ENCODE data around the gene NCOA5. TPM values are rescaled to one million over a fixed set of nuclear protein-coding genes. Genes with fewer than 3 reads are reported as not detected.

Gene NCOA5
- 10 to 100 TPM; 10.3 to 22.5 (median 11.6) TPM for total RNA-seq
- 1 to 10 TPM; 7.6 to 8.4 TPM for polyA plus RNA-seq
- long read RNA-seq, donor 1, transcript NCOA5-201 (8 exons, 3,220 nt), result major isoform, 6 of 15 reads
- long read RNA-seq, donor 1, partial matches to known transcripts, result 3 of 15 reads
- long read RNA-seq, donor 1, other reads (novel, unspliced or antisense), result 6 of 15 reads
- long read RNA-seq, donor 2, partial matches to known transcripts, result 4 of 15 reads
- long read RNA-seq, donor 2, other reads (novel, unspliced or antisense), result 7 of 15 reads
- long read RNA-seq, donor 3, transcript NCOA5-201 (8 exons, 3,220 nt), result major isoform, 14 of 37 reads
- long read RNA-seq, donor 3, partial matches to known transcripts, result 9 of 37 reads
- long read RNA-seq, donor 3, other reads (novel, unspliced or antisense), result 14 of 37 reads

DNA sequence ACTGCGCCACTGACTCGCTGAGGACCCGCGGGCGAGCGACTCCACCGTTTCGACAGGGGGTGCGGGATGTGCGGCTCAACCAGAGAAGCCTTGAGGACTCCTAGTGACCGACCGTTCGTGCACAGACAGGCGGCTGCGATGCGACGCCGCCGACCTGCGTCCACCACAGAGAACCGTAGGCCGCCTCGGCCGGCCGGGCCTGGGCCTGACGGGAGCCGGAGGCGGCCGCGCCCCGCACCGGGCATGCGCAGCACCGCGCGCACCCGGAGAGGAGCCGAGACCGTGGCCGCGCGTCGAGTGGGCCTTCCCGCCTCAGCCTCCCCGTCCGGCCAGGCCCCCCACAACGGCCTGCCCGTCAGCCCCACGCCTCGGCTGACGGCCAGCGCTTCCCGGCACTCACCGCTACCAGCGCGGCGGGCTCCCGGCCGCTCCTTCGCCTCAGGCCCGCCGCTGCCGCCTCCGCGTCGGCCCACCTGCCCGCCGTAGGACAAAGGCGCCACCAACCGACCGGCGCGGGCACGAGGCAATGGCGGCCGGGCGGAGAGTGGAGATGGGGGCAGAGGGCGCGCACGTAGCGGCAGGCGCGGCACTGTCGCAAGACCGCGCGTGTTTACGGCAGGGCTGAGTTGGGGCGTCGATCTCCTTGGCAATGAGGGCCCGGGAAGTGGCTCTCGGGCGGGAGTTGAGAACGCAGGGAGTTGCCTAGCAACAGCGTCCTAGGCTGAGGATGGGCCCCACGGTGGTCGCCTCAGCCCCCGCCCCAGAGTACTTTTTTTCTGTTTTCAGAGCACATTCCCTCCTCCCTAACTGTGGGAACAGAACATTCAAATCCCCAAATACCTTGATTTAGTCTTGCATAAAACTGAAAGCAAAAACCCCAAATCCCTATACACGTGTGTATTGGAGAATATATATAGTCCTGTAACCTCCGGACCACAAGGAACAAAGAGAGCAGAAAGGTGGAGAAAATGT is at the start of gene NCOA5:
Gene NCOA5 (minus strand): TSS at position 546 of the 972 bp plus-strand sequence. CDS start 10,538 bp downstream, outside the sequence.
- DNase-seq, result peak; percentile 96 to 97
- Histone ChIP-seq H3K36me3 (no peaks in the 10 kb centered on the region), H3K4me3 (peak within 1 kb of the TSS; percentile 70 to 95 (median 89)), H3K27ac (peak within 1 kb of the TSS; percentile 94 to 100 (median 98)), H3K4me1 (peaks cover 4 to 53% (median 46%) of the 10 kb centered on the region in 9 donors), H3K27me3 (no peaks in the 10 kb centered on the region), H3K9me3 (no peaks in the 10 kb centered on the region)
- TF ChIP-seq, protein P1, sequence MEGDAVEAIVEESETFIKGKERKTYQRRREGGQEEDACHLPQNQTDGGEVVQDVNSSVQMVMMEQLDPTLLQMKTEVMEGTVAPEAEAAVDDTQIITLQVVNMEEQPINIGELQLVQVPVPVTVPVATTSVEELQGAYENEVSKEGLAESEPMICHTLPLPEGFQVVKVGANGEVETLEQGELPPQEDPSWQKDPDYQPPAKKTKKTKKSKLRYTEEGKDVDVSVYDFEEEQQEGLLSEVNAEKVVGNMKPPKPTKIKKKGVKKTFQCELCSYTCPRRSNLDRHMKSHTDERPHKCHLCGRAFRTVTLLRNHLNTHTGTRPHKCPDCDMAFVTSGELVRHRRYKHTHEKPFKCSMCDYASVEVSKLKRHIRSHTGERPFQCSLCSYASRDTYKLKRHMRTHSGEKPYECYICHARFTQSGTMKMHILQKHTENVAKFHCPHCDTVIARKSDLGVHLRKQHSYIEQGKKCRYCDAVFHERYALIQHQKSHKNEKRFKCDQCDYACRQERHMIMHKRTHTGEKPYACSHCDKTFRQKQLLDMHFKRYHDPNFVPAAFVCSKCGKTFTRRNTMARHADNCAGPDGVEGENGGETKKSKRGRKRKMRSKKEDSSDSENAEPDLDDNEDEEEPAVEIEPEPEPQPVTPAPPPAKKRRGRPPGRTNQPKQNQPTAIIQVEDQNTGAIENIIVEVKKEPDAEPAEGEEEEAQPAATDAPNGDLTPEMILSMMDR (IDR thresholded peaks at IDR 0.05), result peak in 6 of 9 donors; percentile 33 to 60 (median 50)
- peak; percentile 95 to 99 (median 98) for ATAC-seq
- intact Hi-C loops (cut with DNase I), result loop anchor here in 4 of 10 donors (5.0 to 10.0 kb wide), 4 partner anchors 65 to 115 kb away; partner anchors contain the start of genes SLC12A5 (in 1 of the 4) and ZNF335 (in 1 of the 4)
- 0 to 1% methylated on average over 98 to 100 of the region's 100 CpGs for WGBS, 2 donors

DNA sequence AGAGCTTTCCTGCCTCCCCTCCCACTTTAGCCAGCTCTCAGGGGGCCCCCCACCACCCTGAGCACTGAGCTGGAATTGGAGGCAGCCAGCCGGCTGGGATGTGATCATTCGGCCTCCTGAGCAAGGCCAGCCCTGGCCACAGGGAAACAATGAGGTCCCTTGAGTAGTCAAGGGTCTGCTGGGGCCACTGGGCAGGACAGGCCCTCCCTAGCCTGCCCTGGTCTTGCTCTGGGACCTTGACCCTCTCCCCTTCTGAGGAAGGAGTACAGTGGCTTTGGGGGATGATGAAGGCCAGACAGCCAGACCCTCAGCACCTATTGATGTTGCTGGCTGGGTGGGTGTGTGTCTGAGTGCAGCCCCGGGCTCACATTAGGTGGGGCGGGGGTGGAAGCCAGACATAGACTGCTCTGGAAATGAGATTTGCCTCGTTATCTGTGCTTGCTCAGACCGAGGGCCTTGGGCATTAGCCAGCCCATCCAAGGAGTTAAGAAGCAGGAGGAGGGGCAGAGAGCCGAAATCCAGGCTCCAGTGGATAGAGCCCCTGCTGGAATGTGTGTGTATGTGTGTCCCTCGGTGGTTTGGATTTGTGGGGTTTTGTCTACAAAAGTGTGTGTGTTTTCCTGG is 49.6 kb upstream of the NCOA5 start:
- no peaks in the 10 kb centered on the region for H3K9me3 ChIP-seq
- intact Hi-C loops (cut with DNase I), result loop anchor here in 3 of 10 donors (5.0 to 10.0 kb wide), 2 partner anchors 208 to 545 kb away; partner anchors contain the start of gene TP53RK (in 1 of the 3)
- 20 to 33% methylated on average over 8 of the region's 8 CpGs for WGBS, 2 donors
- no peak for DNase-seq
- no peaks in the 10 kb centered on the region for H3K4me1 ChIP-seq
- H3K4me3 ChIP-seq, result no peak overlapping the region
- no peaks in the 10 kb centered on the region for H3K36me3 ChIP-seq
- peaks cover 0 to 89% (median 66%) of the 10 kb centered on the region in 7 donors for H3K27me3 ChIP-seq
- ATAC-seq, result no peak
- no peak overlapping the region for H3K27ac ChIP-seq
- TF ChIP-seq, protein P1 (IDR thresholded peaks at IDR 0.05), result no peak

DNA sequence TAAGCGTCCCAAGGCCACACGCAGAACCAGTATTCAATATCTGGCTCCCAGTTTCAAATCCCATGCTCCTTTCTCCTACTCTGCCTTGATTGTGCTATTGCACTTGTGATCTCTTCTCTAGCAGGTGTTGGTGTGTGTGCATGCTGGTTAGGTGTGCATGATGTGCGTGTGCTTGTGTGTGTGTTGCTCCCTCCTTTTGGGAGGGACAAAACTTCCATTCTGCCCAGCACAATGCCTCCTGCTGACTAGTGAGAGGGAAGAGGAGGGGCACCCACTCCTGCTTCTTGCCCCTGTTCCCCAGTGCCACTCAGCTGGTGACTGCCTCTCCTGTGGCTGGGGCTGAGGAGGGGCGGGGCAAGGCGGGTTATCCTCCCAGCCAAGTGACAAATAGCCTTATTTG is 48.1 kb upstream of the NCOA5 start:
- intact Hi-C loops (cut with DNase I), result loop anchor here in 3 of 10 donors (5.0 to 10.0 kb wide), 2 partner anchors 209 to 547 kb away; partner anchors contain the start of gene TP53RK (in 1 of the 3)
- H3K27me3 ChIP-seq, result peaks cover 0 to 89% (median 71%) of the 10 kb centered on the region in 7 donors

More for the DNA sequence above, 48.1 kb upstream of the NCOA5 start:
- no peaks in the 10 kb centered on the region for H3K9me3 ChIP-seq
- H3K36me3 ChIP-seq, result no peaks in the 10 kb centered on the region
- WGBS, 2 donors, result 71 to 89% methylated on average over 5 of the region's 5 CpGs
- ATAC-seq, result no peak
- peaks cover 0 to 5% (median 2%) of the 10 kb centered on the region in 9 donors for H3K4me1 ChIP-seq
- no peak overlapping the region for H3K27ac ChIP-seq
- TF ChIP-seq, protein P1 (IDR thresholded peaks at IDR 0.05), result no peak
- H3K4me3 ChIP-seq, result no peak overlapping the region
- DNase-seq, result no peak
